PFSK-1 (cell line): ENCODE data around the gene PTPRM.

Experiments
- FOXP2 ChIP-seq: optimal IDR thresholded peaks from 2 replicates; pipeline ENCODE3; 2011; ENCODE audit warnings: borderline replicate concordance, control low read depth, inconsistent platforms; ENCODE audit not compliant: insufficient read depth; ENCODE audit errors: extremely low read length, extremely low read depth
- POLR2AphosphoS5 ChIP-seq: IDR thresholded peaks from 2 replicates; pipeline ENCODE4 v1.6.1; 2012; ENCODE audit warnings: low read depth, mild to moderate bottlenecking, control low read depth, low read length, moderate library complexity
- REST ChIP-seq, 2 experiments: IDR thresholded peaks; 2 replicates each; pipeline versions ENCODE4 v1.6.1 to v1.8.0; 2011 to 2012; ENCODE audit warnings: low read depth in 2 of 2, low read length in 2 of 2, control low read depth in 1 of 2, inconsistent platforms in 1 of 2, mild to moderate bottlenecking in 1 of 2, moderate library complexity in 1 of 2; ENCODE audit not compliant: insufficient read depth in 1 of 2
- SIN3A ChIP-seq: IDR thresholded peaks from 2 replicates; pipeline ENCODE4 v1.6.1; 2012; ENCODE audit warnings: mild to moderate bottlenecking, low read length, moderate library complexity, borderline replicate concordance; ENCODE audit not compliant: insufficient read depth
- TAF1 ChIP-seq: IDR thresholded peaks from 2 replicates; pipeline ENCODE4 v1.6.1; 2012; ENCODE audit warnings: low read length, control low read depth, borderline replicate concordance; ENCODE audit not compliant: insufficient read depth

PTPRM gene

DNA sequence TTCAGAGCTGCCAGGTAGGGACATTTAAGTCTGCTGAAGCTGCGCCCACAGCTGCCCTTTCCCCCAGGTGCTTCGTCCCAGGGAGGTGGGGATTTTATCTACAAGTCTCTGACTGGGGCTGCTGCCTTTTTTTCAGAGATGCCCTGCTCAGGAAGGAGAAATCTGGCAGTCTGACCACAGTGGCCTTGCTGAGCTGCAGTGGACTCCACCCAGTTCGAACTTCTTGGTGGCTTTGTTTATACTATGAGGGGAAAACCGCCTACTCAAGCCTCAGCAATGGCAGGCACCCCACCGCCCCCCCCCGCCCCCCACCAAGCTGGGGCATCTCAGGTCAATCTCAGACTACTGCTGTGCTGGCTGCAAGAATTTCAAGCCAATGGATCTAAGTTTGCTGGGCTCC is 584.1 kb downstream of the PTPRM start:
- TF ChIP-seq REST (IDR thresholded peaks at IDR 0.05; ENCODE audit: insufficient read depth in 1 of 2, low read depth in 2 of 2, low read length in 2 of 2), result no peak
- TF ChIP-seq TAF1, result no peak
- no peak for TF ChIP-seq SIN3A
- no peak for TF ChIP-seq POLR2AphosphoS5
- TF ChIP-seq FOXP2, result no peak

DNA sequence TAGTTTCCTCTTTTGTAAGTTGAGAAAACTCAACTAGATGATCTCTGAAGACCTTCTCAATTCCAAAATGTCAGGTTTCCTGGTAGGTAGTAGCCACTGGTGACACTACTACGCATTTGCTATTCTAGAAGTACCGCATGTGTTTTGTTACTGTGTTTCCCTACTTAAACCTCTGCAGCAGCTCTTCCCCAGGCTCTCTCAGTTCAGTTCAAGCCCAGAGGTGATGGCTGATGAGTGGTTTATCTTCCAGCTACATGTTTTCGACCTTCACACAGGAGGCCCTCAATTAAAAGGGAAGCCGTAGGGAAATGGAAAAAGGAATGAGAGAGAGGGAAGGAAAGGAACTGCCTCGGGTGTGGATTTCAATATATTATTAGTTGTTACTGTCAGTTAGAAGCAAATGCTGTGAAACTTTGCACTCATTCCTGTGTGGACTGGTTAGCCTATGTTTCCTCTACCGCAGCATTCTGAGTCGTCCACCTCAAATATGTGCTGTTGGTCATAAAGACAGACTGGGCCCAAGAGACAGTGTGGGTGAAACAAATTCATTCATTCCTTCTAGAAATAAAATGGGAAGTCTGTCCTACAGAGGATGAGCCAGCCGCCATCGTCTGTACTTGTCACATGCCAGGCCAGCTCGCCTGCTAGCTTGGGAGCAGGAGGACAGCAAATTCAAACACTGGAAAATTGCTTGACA is 586.9 kb downstream of the PTPRM start:
- TF ChIP-seq FOXP2 (no peak), SIN3A (no peak), POLR2AphosphoS5 (no peak), REST (IDR thresholded peaks at IDR 0.05; ENCODE audit: insufficient read depth in 1 of 2, low read depth in 2 of 2, low read length in 2 of 2) (no peak), TAF1 (no peak)

GRCh38 chr18:8162802-8163201 is 595.7 kb downstream of the PTPRM start:
- TF ChIP-seq FOXP2, result no peak
- no peak for TF ChIP-seq REST (IDR thresholded peaks at IDR 0.05; ENCODE audit: insufficient read depth in 1 of 2, low read depth in 2 of 2, low read length in 2 of 2)
- no peak for TF ChIP-seq SIN3A
- no peak for TF ChIP-seq POLR2AphosphoS5
- no peak for TF ChIP-seq TAF1

GRCh38 chr18:8163286-8163959 is 596.3 kb downstream of the PTPRM start:
- TF ChIP-seq FOXP2 (no peak), POLR2AphosphoS5 (no peak), REST (IDR thresholded peaks at IDR 0.05; ENCODE audit: insufficient read depth in 1 of 2, low read depth in 2 of 2, low read length in 2 of 2) (no peak), SIN3A (no peak), TAF1 (no peak)
